ENCODE measurements around the gene FSIP1. TPM values are rescaled to one million over a fixed set of nuclear protein-coding genes. Genes with fewer than 3 reads are reported as not detected.

Gene FSIP1
- total RNA-seq, 6 experiments from 2014 or later: 0.07 to 0.74 (median 0.35) TPM; not detected in 1

DNA sequence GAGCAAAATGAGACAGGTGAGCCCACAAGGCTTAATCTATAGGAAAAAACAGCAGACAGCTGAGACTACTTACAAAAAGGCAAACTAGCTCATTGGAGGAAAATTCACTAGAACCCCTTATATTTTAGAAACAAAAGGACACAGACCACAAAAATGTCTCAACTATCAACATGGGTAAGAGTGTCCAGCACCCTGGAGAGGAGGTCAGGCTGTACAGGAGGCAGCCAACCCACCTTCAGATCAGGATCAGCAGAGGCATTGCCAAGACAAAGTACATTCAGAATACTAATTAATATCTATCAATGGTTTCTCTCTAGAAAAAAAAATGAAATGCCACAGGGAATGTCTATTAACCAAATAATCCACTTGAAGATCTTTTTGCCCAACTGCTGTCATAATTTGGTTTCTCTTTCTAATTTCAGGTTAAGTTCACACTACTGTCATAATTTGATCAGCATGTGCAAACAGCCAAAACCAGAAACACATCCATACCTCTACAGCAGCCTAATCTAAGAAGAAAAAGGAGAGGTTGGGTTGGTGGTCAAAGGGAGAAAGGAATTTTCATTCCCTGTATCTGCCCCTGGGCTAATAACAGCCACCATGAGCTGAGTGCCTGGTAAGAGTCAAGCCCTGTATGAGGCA, 227.8 kb downstream of the FSIP1 start:
- no peak for ATAC-seq
- Histone ChIP-seq H3K27me3 (no peaks in the 10 kb centered on the region), H3K27ac (no peak overlapping the region), H3K36me3 (no peaks in the 10 kb centered on the region), H3K9me3 (no peaks in the 10 kb centered on the region), H3K4me1 (no peaks in the 10 kb centered on the region), H3K4me3 (no peak overlapping the region)
- DNase-seq: no peak
- TF ChIP-seq POLR2A (IDR thresholded peaks at IDR 0.05): no peak
- intact Hi-C loops (cut with DNase I): no loop called here

GRCh38 chr15:39553947-39554693, 228.5 kb downstream of the FSIP1 start:
- 24% methylated on average over 2 of the region's 2 CpGs for WGBS (ENCODE audit: insufficient coverage, low coverage, low lambda C conversion rate, missing lambda C conversion rate)
- intact Hi-C loops (cut with DNase I): no loop called here
- ATAC-seq: no peak

DNA sequence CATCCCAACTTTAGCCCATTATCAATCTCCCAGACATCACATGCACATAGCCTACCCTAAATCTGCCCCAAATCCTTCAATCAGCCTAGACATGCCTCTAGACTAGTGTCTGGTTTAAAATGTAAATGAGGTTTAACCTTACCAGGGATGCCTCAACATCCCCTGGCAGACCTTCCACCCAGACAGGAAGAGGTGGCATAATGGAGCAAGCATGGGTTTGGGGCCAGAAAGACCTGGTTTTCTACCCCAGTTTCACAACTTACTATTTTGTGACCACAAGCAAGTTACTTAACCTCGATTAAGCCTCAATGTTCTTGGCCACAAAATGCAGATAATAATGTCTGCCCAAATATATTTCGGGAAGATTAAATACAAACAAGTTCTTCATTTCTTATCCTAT, 230.1 kb downstream of the FSIP1 start:
- no peaks in the 10 kb centered on the region for H3K27me3 ChIP-seq
- WGBS (ENCODE audit: insufficient coverage, low coverage, low lambda C conversion rate, missing lambda C conversion rate): 52% methylated on average over 2 of the region's 2 CpGs
- no peak for TF ChIP-seq POLR2A (IDR thresholded peaks at IDR 0.05)
- TF ChIP-seq, protein P1, sequence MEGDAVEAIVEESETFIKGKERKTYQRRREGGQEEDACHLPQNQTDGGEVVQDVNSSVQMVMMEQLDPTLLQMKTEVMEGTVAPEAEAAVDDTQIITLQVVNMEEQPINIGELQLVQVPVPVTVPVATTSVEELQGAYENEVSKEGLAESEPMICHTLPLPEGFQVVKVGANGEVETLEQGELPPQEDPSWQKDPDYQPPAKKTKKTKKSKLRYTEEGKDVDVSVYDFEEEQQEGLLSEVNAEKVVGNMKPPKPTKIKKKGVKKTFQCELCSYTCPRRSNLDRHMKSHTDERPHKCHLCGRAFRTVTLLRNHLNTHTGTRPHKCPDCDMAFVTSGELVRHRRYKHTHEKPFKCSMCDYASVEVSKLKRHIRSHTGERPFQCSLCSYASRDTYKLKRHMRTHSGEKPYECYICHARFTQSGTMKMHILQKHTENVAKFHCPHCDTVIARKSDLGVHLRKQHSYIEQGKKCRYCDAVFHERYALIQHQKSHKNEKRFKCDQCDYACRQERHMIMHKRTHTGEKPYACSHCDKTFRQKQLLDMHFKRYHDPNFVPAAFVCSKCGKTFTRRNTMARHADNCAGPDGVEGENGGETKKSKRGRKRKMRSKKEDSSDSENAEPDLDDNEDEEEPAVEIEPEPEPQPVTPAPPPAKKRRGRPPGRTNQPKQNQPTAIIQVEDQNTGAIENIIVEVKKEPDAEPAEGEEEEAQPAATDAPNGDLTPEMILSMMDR (IDR thresholded peaks at IDR 0.05): no peak
- no peaks in the 10 kb centered on the region for H3K4me1 ChIP-seq
- H3K36me3 ChIP-seq: no peaks in the 10 kb centered on the region
- H3K9me3 ChIP-seq: no peaks in the 10 kb centered on the region
- intact Hi-C loops (cut with DNase I): no loop called here
- H3K27ac ChIP-seq: no peak overlapping the region
- ATAC-seq (no peak), DNase-seq (no peak)
- no peak overlapping the region for H3K4me3 ChIP-seq

More at GRCh38 chr15:39553947-39554693, 228.5 kb downstream of the FSIP1 start:
- H3K4me3 ChIP-seq: no peak overlapping the region
- no peak overlapping the region for H3K27ac ChIP-seq
- H3K27me3 ChIP-seq: no peaks in the 10 kb centered on the region
- no peaks in the 10 kb centered on the region for H3K36me3 ChIP-seq
- no peaks in the 10 kb centered on the region for H3K4me1 ChIP-seq
- H3K9me3 ChIP-seq: no peaks in the 10 kb centered on the region
- DNase-seq: no peak
- TF ChIP-seq, protein P1 (IDR thresholded peaks at IDR 0.05): no peak
- no peak for TF ChIP-seq POLR2A (IDR thresholded peaks at IDR 0.05)

- H3K27ac ChIP-seq: no peak overlapping the region
- DNase-seq (no peak), ATAC-seq (no peak)
- TF ChIP-seq, protein P1 (IDR thresholded peaks at IDR 0.05): no peak
- TF ChIP-seq POLR2A (IDR thresholded peaks at IDR 0.05): no peak
- no peaks in the 10 kb centered on the region for H3K9me3 ChIP-seq
- H3K27me3 ChIP-seq: no peaks in the 10 kb centered on the region
- no peaks in the 10 kb centered on the region for H3K36me3 ChIP-seq
- no peak overlapping the region for H3K4me3 ChIP-seq
- WGBS (ENCODE audit: insufficient coverage, low coverage, low lambda C conversion rate, missing lambda C conversion rate): 75% methylated on average over 2 of the region's 2 CpGs
- H3K4me1 ChIP-seq: no peaks in the 10 kb centered on the region
- intact Hi-C loops (cut with DNase I): no loop called here
Measured at GRCh38 chr15:39551476-39551875, 231.2 kb downstream of the FSIP1 start.

Other genes with a start within 250 kb of the FSIP1 start
- 100 to 1,000 TPM in 1 of 6 experiments, 10 to 100 TPM in 5; 10.7 to 253 (median 64.6) TPM for gene THBS1, start 201.8 kb downstream of the FSIP1 start, total RNA-seq
- 1 to 10 TPM in 3 of 6 experiments, under 1 TPM in 3; 0.59 to 2.1 (median 1.3) TPM for gene GPR176, start 137.4 kb upstream of the FSIP1 start, total RNA-seq
- 10 to 100 TPM; 12.6 to 42.3 (median 22.4) TPM for gene EIF2AK4, start 151.3 kb upstream of the FSIP1 start, total RNA-seq